HepG2 (cell line): ENCODE measurements around the gene CDH1. TPM values are rescaled to one million over a fixed set of nuclear protein-coding genes. Genes with fewer than 3 reads are reported as not detected.

Source experiments
- IKZF1 ChIP-seq: fragments of 450-650 bp; IDR thresholded peaks from 2 replicates; pipeline ENCODE4 v1.7.1; 2016
- JUN ChIP-seq: sonication (generic); formaldehyde crosslinking; IDR thresholded peaks from 2 replicates; pipeline ENCODE4 v1.4.0; 2020; ENCODE audit warnings: mild to moderate bottlenecking, missing genetic modification reagents
- MIER2 ChIP-seq: IDR thresholded peaks from 2 replicates; pipeline ENCODE4 v1.6.1; 2016; ENCODE audit warnings: missing biosample characterization, missing genetic modification reagents
- NFKBIZ ChIP-seq: IDR thresholded peaks from 2 replicates; pipeline ENCODE4 v1.6.1; 2018; ENCODE audit warnings: missing genetic modification reagents, missing compliant biosample characterization
- SALL1 ChIP-seq: sonication (generic); formaldehyde crosslinking; IDR thresholded peaks from 2 replicates; pipeline ENCODE4 v1.8.0; 2022; ENCODE audit warnings: mild to moderate bottlenecking, missing genetic modification reagents
- TBX3 ChIP-seq: fragments of 450-650 bp; IDR thresholded peaks from 2 replicates; pipeline ENCODE4 v1.6.1; 2017; ENCODE audit warnings: antibody characterized with exemption, mild to moderate bottlenecking, inconsistent platforms, borderline replicate concordance
- ZBTB38 ChIP-seq: sonication (generic); formaldehyde crosslinking; IDR thresholded peaks from 2 replicates; pipeline ENCODE4 v1.5.1; 2020; ENCODE audit warnings: mild to moderate bottlenecking, missing genetic modification reagents
- ZBTB39 ChIP-seq: sonication (generic); formaldehyde crosslinking; IDR thresholded peaks from 2 replicates; pipeline ENCODE4 v1.5.0; 2020; ENCODE audit warnings: missing genetic modification reagents
- ZBTB43 ChIP-seq: sonication (generic); formaldehyde crosslinking; conservative IDR thresholded peaks from 2 replicates; pipeline ENCODE4 v1.4.0; 2020; ENCODE audit warnings: missing genetic modification reagents
- ZBTB44 ChIP-seq: sonication (generic); formaldehyde crosslinking; IDR thresholded peaks from 2 replicates; pipeline ENCODE4 v1.4.0; 2020; ENCODE audit warnings: missing genetic modification reagents
- ZIK1 ChIP-seq: sonication (generic); formaldehyde crosslinking; IDR thresholded peaks from 2 replicates; pipeline ENCODE4 v1.5.0; 2020; ENCODE audit warnings: mild to moderate bottlenecking, low read depth, missing genetic modification reagents, borderline replicate concordance
- ZNF274 ChIP-seq: sonication (generic); formaldehyde crosslinking; IDR thresholded peaks from 2 replicates; pipeline ENCODE4 v1.5.1; 2020; ENCODE audit warnings: mild to moderate bottlenecking, missing genetic modification reagents
- ZNF362 ChIP-seq: sonication (generic); formaldehyde crosslinking; IDR thresholded peaks from 2 replicates; pipeline ENCODE4 v1.4.0; 2020; ENCODE audit warnings: missing genetic modification reagents, mild to moderate bottlenecking, borderline replicate concordance
- ZNF629 ChIP-seq: sonication (generic); formaldehyde crosslinking; conservative IDR thresholded peaks from 2 replicates; pipeline ENCODE4 v1.5.0; 2020; ENCODE audit warnings: missing genetic modification reagents
- ZNF678 ChIP-seq: sonication (generic); formaldehyde crosslinking; IDR thresholded peaks from 2 replicates; pipeline ENCODE4 v1.4.0; 2020; ENCODE audit warnings: mild to moderate bottlenecking, missing genetic modification reagents
- ZNF687 ChIP-seq: sonication (generic); formaldehyde crosslinking; IDR thresholded peaks from 2 replicates; pipeline ENCODE4 v1.5.1; 2020; ENCODE audit warnings: mild to moderate bottlenecking, missing genetic modification reagents, moderate library complexity
- ZNF782 ChIP-seq: sonication (generic); formaldehyde crosslinking; IDR thresholded peaks from 2 replicates; pipeline ENCODE4 v1.4.0; 2020; ENCODE audit warnings: missing genetic modification reagents, mild to moderate bottlenecking, borderline replicate concordance
- polyA plus RNA-seq, 8 experiments: library from polyadenylated mRNA; depleted of rRNA in 3 of 8; stranded (reverse) in 7 of 8; unstranded in 1 of 8; fragments of >200 nt; fragmentation: Illumina TruSeq in 4 of 8; extraction: Trizol in 4 of 8; gene quantifications; 2 replicates each; pipeline versions ENCODE4 v1.2.1 to v1.2.3, GENCODE V29; 2011 to 2016; ENCODE audit warnings: low read depth in 4 of 8, missing spikeins in 1 of 8, mixed read lengths in 1 of 8; ENCODE audit not compliant: insufficient read depth in 1 of 8
- total RNA-seq, 5 experiments: library from RNA; depleted of rRNA; stranded (reverse); fragments of >200 nt; fragmentation: Illumina TruSeq; extraction: Trizol; gene quantifications; 2 replicates each; pipeline ENCODE4 v1.2.3, GENCODE V29; 2016; ENCODE audit warnings: low read depth in 1 of 5

CDH1 gene
- total and polyA plus RNA-seq, 2 of the 13 experiments (the other 11 are each of a cell fraction or from before 2014, with no cell fraction given): 0.95 to 9.8 TPM

- TF ChIP-seq ZBTB43 (CRISPR knock-in tag): 0 out of 2 replicates have a peak, but pooled peaks have one; percentile 44
- TF ChIP-seq ZNF629: no peak
- TF ChIP-seq MIER2 (CRISPR knock-in tag): 0 out of 2 replicates have a peak, but pooled peaks have one; percentile 38
- no peak; the same call in 1 of the 2 replicates for TF ChIP-seq ZIK1
- TF ChIP-seq JUN (CRISPR knock-in tag): no peak
- TF ChIP-seq ZNF678 (CRISPR knock-in tag): no peak
- no peak for TF ChIP-seq TBX3
- TF ChIP-seq ZBTB39 (CRISPR knock-in tag): no peak
- peak; percentile 89 for TF ChIP-seq ZNF687 (CRISPR knock-in tag)
- no peak for TF ChIP-seq ZBTB44 (CRISPR knock-in tag)
- TF ChIP-seq SALL1 (CRISPR knock-in tag): peak; percentile 70
- TF ChIP-seq ZNF362 (CRISPR knock-in tag): no peak
- peak; percentile 70 for TF ChIP-seq ZBTB38 (CRISPR knock-in tag)
- peak; percentile 76; the same call in 1 of the 2 replicates for TF ChIP-seq ZNF274 (CRISPR knock-in tag)
- no peak for TF ChIP-seq NFKBIZ
- TF ChIP-seq ZNF782 (CRISPR knock-in tag): peak; percentile 76; the same call in 1 of the 2 replicates
- TF ChIP-seq IKZF1: no peak
Observed at GRCh38 chr16:68737730-68738629, 888 bp downstream of the CDH1 start (continued).
